ENCODE data around the gene BRDT. TPM values are rescaled to one million over a fixed set of nuclear protein-coding genes. Genes with fewer than 3 reads are reported as not detected.

Gene BRDT
- total RNA-seq, 1 experiment from 2014 or later = 0.13 TPM

DNA sequence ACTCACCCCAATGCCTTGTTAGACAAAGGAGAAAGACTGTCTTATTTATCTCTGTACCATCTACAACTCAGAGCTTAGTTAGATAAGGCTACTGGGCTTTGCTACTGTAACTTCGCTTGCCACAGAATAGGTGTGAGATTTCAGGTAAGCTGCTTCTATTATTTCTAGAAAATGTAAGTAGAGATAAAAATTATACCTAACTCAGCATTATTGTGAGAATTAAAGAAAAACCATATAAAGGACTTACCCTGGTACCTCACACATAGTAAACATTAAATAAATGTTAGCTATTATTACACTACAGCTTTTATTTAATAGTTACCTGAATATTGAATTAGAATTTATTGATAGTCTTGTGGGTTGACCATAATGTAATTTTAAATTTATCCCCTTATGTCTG lies 44.1 kb downstream of the BRDT start:
- H3K9me3 Mint-ChIP-seq = no peaks in the 10 kb centered on the region
- no peak overlapping the region for H3K27ac Mint-ChIP-seq
- ChIA-PET POLR2A (no interaction called here), CTCF (no interaction called here)
- H3K36me3 Mint-ChIP-seq = no peaks in the 10 kb centered on the region
- TF ChIP-seq, protein P1, sequence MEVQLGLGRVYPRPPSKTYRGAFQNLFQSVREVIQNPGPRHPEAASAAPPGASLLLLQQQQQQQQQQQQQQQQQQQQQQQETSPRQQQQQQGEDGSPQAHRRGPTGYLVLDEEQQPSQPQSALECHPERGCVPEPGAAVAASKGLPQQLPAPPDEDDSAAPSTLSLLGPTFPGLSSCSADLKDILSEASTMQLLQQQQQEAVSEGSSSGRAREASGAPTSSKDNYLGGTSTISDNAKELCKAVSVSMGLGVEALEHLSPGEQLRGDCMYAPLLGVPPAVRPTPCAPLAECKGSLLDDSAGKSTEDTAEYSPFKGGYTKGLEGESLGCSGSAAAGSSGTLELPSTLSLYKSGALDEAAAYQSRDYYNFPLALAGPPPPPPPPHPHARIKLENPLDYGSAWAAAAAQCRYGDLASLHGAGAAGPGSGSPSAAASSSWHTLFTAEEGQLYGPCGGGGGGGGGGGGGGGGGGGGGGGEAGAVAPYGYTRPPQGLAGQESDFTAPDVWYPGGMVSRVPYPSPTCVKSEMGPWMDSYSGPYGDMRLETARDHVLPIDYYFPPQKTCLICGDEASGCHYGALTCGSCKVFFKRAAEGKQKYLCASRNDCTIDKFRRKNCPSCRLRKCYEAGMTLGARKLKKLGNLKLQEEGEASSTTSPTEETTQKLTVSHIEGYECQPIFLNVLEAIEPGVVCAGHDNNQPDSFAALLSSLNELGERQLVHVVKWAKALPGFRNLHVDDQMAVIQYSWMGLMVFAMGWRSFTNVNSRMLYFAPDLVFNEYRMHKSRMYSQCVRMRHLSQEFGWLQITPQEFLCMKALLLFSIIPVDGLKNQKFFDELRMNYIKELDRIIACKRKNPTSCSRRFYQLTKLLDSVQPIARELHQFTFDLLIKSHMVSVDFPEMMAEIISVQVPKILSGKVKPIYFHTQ (CRISPR knock-in tag; IDR thresholded peaks at IDR 0.05) = no peak
- TF ChIP-seq, protein P2, sequence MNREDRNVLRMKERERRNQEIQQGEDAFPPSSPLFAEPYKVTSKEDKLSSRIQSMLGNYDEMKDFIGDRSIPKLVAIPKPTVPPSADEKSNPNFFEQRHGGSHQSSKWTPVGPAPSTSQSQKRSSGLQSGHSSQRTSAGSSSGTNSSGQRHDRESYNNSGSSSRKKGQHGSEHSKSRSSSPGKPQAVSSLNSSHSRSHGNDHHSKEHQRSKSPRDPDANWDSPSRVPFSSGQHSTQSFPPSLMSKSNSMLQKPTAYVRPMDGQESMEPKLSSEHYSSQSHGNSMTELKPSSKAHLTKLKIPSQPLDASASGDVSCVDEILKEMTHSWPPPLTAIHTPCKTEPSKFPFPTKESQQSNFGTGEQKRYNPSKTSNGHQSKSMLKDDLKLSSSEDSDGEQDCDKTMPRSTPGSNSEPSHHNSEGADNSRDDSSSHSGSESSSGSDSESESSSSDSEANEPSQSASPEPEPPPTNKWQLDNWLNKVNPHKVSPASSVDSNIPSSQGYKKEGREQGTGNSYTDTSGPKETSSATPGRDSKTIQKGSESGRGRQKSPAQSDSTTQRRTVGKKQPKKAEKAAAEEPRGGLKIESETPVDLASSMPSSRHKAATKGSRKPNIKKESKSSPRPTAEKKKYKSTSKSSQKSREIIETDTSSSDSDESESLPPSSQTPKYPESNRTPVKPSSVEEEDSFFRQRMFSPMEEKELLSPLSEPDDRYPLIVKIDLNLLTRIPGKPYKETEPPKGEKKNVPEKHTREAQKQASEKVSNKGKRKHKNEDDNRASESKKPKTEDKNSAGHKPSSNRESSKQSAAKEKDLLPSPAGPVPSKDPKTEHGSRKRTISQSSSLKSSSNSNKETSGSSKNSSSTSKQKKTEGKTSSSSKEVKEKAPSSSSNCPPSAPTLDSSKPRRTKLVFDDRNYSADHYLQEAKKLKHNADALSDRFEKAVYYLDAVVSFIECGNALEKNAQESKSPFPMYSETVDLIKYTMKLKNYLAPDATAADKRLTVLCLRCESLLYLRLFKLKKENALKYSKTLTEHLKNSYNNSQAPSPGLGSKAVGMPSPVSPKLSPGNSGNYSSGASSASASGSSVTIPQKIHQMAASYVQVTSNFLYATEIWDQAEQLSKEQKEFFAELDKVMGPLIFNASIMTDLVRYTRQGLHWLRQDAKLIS (CRISPR knock-in tag; IDR thresholded peaks at IDR 0.05; ENCODE audit: borderline replicate concordance) = no peak
- TF ChIP-seq TP53 (CRISPR knock-in tag; IDR thresholded peaks at IDR 0.05) (no peak), EMX1 (CRISPR knock-in tag; IDR thresholded peaks at IDR 0.05) (no peak), SOX15 (CRISPR knock-in tag; IDR thresholded peaks at IDR 0.05) (no peak), IRF2 (CRISPR knock-in tag; IDR thresholded peaks at IDR 0.05; ENCODE audit: borderline replicate concordance, low read depth) (no peak)
- TF ChIP-seq, protein P3, sequence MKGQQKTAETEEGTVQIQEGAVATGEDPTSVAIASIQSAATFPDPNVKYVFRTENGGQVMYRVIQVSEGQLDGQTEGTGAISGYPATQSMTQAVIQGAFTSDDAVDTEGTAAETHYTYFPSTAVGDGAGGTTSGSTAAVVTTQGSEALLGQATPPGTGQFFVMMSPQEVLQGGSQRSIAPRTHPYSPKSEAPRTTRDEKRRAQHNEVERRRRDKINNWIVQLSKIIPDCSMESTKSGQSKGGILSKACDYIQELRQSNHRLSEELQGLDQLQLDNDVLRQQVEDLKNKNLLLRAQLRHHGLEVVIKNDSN (CRISPR knock-in tag; IDR thresholded peaks at IDR 0.05) = no peak
- TF ChIP-seq, protein P4, sequence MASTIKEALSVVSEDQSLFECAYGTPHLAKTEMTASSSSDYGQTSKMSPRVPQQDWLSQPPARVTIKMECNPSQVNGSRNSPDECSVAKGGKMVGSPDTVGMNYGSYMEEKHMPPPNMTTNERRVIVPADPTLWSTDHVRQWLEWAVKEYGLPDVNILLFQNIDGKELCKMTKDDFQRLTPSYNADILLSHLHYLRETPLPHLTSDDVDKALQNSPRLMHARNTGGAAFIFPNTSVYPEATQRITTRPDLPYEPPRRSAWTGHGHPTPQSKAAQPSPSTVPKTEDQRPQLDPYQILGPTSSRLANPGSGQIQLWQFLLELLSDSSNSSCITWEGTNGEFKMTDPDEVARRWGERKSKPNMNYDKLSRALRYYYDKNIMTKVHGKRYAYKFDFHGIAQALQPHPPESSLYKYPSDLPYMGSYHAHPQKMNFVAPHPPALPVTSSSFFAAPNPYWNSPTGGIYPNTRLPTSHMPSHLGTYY (CRISPR knock-in tag; IDR thresholded peaks at IDR 0.05) = no peak
- TF ChIP-seq, protein P5, sequence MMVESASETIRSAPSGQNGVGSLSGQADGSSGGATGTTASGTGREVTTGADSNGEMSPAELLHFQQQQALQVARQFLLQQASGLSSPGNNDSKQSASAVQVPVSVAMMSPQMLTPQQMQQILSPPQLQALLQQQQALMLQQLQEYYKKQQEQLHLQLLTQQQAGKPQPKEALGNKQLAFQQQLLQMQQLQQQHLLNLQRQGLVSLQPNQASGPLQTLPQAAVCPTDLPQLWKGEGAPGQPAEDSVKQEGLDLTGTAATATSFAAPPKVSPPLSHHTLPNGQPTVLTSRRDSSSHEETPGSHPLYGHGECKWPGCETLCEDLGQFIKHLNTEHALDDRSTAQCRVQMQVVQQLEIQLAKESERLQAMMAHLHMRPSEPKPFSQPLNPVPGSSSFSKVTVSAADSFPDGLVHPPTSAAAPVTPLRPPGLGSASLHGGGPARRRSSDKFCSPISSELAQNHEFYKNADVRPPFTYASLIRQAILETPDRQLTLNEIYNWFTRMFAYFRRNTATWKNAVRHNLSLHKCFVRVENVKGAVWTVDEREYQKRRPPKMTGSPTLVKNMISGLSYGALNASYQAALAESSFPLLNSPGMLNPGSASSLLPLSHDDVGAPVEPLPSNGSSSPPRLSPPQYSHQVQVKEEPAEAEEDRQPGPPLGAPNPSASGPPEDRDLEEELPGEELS (CRISPR knock-in tag; IDR thresholded peaks at IDR 0.05) = no peak
- no peak overlapping the region for H3K4me3 Mint-ChIP-seq
- DNase-seq (ENCODE audit: low spot score) (no peak), ATAC-seq (no peak)
- H3K27me3 Mint-ChIP-seq (ENCODE audit: low read depth) = no peaks in the 10 kb centered on the region
- H3K4me1 Mint-ChIP-seq = no peaks in the 10 kb centered on the region

DNA sequence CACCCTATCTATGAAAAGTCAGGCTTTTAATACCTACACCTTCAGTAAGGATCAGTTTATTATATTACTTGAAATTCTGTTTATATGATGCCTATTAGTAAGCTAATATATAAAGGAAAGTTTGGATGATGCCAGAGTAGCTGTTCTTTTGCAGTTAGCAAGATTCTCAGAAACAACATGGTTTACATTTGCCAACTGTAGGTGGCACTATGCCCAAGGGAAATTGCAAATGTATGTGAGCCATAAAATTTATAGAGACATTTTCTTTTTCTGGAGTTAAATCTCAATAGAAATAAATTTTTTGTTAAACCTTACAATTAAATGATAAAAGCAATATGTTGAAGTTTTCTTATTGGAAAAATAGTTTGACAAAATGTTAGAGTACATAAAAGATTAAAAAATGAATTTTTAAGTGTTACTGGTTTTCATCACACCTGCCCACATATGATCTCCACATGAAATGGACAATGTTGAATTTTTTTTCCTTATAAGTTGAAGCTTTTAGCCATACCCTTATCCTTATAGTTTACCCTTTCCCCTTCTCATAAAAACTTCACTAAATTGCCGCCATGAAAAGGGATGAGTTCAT lies 48.5 kb downstream of the BRDT start:
- CTCF ChIA-PET = interaction anchor here (0.7 to 6.2 kb wide), 9 partner anchors 9 to 293 kb away, joined by 3 to 40 read pairs (median 3); partner anchors contain the start of gene BRDT
- POLR2A ChIA-PET = interaction anchor here (0.6 kb wide), 1 partner anchor 12 kb away, joined by 3 read pairs; no protein-coding TSS in a partner anchor
- DNase-seq (ENCODE audit: low spot score) (no peak), ATAC-seq (no peak)
- Mint-ChIP-seq H3K27ac (no peak overlapping the region), H3K4me1 (no peaks in the 10 kb centered on the region), H3K9me3 (no peaks in the 10 kb centered on the region), H3K4me3 (no peak overlapping the region), H3K27me3 (ENCODE audit: low read depth) (no peaks in the 10 kb centered on the region), H3K36me3 (no peaks in the 10 kb centered on the region)
- TF ChIP-seq EMX1 (CRISPR knock-in tag; IDR thresholded peaks at IDR 0.05) = no peak
- TF ChIP-seq, protein P6, sequence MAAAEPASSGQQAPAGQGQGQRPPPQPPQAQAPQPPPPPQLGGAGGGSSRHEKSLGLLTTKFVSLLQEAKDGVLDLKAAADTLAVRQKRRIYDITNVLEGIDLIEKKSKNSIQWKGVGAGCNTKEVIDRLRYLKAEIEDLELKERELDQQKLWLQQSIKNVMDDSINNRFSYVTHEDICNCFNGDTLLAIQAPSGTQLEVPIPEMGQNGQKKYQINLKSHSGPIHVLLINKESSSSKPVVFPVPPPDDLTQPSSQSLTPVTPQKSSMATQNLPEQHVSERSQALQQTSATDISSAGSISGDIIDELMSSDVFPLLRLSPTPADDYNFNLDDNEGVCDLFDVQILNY (CRISPR knock-in tag; IDR thresholded peaks at IDR 0.05) = no peak
- TF ChIP-seq, protein P7, sequence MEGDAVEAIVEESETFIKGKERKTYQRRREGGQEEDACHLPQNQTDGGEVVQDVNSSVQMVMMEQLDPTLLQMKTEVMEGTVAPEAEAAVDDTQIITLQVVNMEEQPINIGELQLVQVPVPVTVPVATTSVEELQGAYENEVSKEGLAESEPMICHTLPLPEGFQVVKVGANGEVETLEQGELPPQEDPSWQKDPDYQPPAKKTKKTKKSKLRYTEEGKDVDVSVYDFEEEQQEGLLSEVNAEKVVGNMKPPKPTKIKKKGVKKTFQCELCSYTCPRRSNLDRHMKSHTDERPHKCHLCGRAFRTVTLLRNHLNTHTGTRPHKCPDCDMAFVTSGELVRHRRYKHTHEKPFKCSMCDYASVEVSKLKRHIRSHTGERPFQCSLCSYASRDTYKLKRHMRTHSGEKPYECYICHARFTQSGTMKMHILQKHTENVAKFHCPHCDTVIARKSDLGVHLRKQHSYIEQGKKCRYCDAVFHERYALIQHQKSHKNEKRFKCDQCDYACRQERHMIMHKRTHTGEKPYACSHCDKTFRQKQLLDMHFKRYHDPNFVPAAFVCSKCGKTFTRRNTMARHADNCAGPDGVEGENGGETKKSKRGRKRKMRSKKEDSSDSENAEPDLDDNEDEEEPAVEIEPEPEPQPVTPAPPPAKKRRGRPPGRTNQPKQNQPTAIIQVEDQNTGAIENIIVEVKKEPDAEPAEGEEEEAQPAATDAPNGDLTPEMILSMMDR (IDR thresholded peaks at IDR 0.05) = peak; percentile 14; the same call in 1 of the 2 replicates

Measured in WTC11 (cell line).